A549 (cell line): ENCODE measurements around the gene SLC30A1.

Experiments
- ESRRA ChIP-seq: fragments of 150-350 bp; IDR thresholded peaks from 2 replicates; pipeline ENCODE4 v1.6.1; 2014; ENCODE audit warnings: mild to moderate bottlenecking, low read length, borderline replicate concordance
- RFX5 ChIP-seq: fragments of 450-650 bp; IDR thresholded peaks from 2 replicates; pipeline ENCODE4 v1.7.1; 2014; ENCODE audit warnings: antibody characterized with exemption, mild to moderate bottlenecking, moderate library complexity
- RNF2 ChIP-seq: fragments of 200-600 bp; sonication (generic); IDR thresholded peaks from 2 replicates; pipeline ENCODE4 v1.6.1; 2016; ENCODE audit warnings: low read depth, mild to moderate bottlenecking, antibody characterized with exemption, moderate library complexity, borderline replicate concordance
- ZSCAN20 ChIP-seq: fragments of 250-450 bp; sonication (Bioruptor Pico); IDR thresholded peaks from 2 replicates; pipeline ENCODE4 v1.8.0; 2022; ENCODE audit warnings: mild to moderate bottlenecking, moderate library complexity
- TF ChIP-seq, protein P1 (sequence below): fragments of >200 bp; sonication (Bioruptor Twin); formaldehyde crosslinking; IDR thresholded peaks from 3 replicates; pipeline ENCODE4 v1.5.1; 2016
- TF ChIP-seq, protein P2 (sequence below): fragments of 250-450 bp; sonication (Bioruptor Pico); IDR thresholded peaks from 2 replicates; pipeline ENCODE4 v1.5.0; 2020; ENCODE audit warnings: low read depth, mild to moderate bottlenecking, moderate library complexity
- TF ChIP-seq, protein P3 (sequence below): IDR thresholded peaks from 2 replicates; pipeline ENCODE4 v1.6.1; 2012
- TF ChIP-seq, protein P4 (sequence below): fragments of >200 bp; sonication (Bioruptor Twin); formaldehyde crosslinking; IDR thresholded peaks from 3 replicates; pipeline ENCODE4 v1.6.1; 2016

DNA sequence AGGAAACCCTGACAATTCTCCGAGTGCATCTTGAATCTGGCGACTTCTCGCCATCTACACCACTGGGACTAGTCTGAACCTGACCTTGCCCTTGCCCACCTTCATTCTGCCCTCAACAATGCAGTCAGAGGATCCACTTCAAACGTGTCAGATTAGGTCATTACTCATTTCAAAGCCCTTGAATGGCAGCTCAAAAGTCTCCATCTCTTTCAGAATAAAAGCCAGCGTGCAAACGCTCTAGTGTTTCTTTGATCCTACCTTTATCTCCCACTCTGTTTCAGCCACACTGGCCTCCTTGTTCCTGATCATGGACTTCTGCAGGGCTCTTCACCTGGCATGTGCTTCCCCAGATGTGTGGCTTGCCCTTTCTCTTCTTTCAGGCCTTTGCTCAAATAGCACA is 31.3 kb downstream of the SLC30A1 start:
- TF ChIP-seq, protein P1, sequence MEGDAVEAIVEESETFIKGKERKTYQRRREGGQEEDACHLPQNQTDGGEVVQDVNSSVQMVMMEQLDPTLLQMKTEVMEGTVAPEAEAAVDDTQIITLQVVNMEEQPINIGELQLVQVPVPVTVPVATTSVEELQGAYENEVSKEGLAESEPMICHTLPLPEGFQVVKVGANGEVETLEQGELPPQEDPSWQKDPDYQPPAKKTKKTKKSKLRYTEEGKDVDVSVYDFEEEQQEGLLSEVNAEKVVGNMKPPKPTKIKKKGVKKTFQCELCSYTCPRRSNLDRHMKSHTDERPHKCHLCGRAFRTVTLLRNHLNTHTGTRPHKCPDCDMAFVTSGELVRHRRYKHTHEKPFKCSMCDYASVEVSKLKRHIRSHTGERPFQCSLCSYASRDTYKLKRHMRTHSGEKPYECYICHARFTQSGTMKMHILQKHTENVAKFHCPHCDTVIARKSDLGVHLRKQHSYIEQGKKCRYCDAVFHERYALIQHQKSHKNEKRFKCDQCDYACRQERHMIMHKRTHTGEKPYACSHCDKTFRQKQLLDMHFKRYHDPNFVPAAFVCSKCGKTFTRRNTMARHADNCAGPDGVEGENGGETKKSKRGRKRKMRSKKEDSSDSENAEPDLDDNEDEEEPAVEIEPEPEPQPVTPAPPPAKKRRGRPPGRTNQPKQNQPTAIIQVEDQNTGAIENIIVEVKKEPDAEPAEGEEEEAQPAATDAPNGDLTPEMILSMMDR, result no peak
- TF ChIP-seq RNF2 (no peak), ZSCAN20 (CRISPR knock-in tag) (no peak), RFX5 (no peak), ESRRA (no peak)
- TF ChIP-seq, protein P2, sequence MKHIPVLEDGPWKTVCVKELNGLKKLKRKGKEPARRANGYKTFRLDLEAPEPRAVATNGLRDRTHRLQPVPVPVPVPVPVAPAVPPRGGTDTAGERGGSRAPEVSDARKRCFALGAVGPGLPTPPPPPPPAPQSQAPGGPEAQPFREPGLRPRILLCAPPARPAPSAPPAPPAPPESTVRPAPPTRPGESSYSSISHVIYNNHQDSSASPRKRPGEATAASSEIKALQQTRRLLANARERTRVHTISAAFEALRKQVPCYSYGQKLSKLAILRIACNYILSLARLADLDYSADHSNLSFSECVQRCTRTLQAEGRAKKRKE (CRISPR knock-in tag), result no peak
- TF ChIP-seq, protein P3, sequence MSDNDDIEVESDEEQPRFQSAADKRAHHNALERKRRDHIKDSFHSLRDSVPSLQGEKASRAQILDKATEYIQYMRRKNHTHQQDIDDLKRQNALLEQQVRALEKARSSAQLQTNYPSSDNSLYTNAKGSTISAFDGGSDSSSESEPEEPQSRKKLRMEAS, result no peak
- TF ChIP-seq, protein P4, sequence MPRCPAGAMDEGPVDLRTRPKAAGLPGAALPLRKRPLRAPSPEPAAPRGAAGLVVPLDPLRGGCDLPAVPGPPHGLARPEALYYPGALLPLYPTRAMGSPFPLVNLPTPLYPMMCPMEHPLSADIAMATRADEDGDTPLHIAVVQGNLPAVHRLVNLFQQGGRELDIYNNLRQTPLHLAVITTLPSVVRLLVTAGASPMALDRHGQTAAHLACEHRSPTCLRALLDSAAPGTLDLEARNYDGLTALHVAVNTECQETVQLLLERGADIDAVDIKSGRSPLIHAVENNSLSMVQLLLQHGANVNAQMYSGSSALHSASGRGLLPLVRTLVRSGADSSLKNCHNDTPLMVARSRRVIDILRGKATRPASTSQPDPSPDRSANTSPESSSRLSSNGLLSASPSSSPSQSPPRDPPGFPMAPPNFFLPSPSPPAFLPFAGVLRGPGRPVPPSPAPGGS, result no peak
